K562 (cell line): ENCODE measurements around the gene WFIKKN1. TPM values are rescaled to one million over a fixed set of nuclear protein-coding genes. Genes with fewer than 3 reads are reported as not detected.
A peak's percentile ranks its signal among the peaks of the same experiment; 100 is the strongest.

Experiments used
- ETV6 ChIP-seq, 3 experiments: fragments of 150-350 bp in 1 of 3; sonication (generic) in 1 of 3; formaldehyde crosslinking in 1 of 3; IDR thresholded peaks; 2 replicates each; pipeline versions ENCODE4 v1.6.1 to v1.8.0; 2014 to 2022; ENCODE audit warnings: borderline replicate concordance in 2 of 3, low read depth in 2 of 3, antibody characterized with exemption in 1 of 3, low read length in 1 of 3, mild to moderate bottlenecking in 1 of 3, missing genetic modification reagents in 1 of 3
- FOXK2 ChIP-seq, 2 experiments: fragments of 450-650 bp; IDR thresholded peaks in 1 of 2; conservative IDR thresholded peaks in 1 of 2; 2 replicates each; pipeline ENCODE4 v1.6.1; 2016; ENCODE audit warnings: low read depth in 2 of 2, mild to moderate bottlenecking in 1 of 2
- FOXP1 ChIP-seq: sonication (generic); formaldehyde crosslinking; IDR thresholded peaks from 2 replicates; pipeline ENCODE4 v1.8.0; 2022; ENCODE audit warnings: mild to moderate bottlenecking, missing genetic modification reagents
- NR2C1 ChIP-seq, 2 experiments: fragments of 450-650 bp; IDR thresholded peaks; 2 replicates each; pipeline ENCODE4 v1.6.1; 2017; ENCODE audit warnings: mild to moderate bottlenecking in 2 of 2, antibody characterized with exemption in 1 of 2, inconsistent platforms in 1 of 2, missing compliant biosample characterization in 1 of 2, missing genetic modification characterization in 1 of 2
- PHB ChIP-seq: fragments of 250-450 bp; sonication (Bioruptor Pico); IDR thresholded peaks from 2 replicates; pipeline ENCODE4 v1.5.0; 2021
- RFX1 ChIP-seq: fragments of 450-650 bp; IDR thresholded peaks from 2 replicates; pipeline ENCODE4 v1.6.1; 2016; ENCODE audit warnings: mild to moderate bottlenecking, moderate library complexity
- TOE1 ChIP-seq, 2 experiments: fragments of 450-650 bp in 1 of 2; sonication (generic) in 1 of 2; formaldehyde crosslinking in 1 of 2; IDR thresholded peaks; 2 replicates each; pipeline versions ENCODE4 v1.7.1 to v1.8.0; 2016 to 2022; ENCODE audit warnings: borderline replicate concordance in 2 of 2, mild to moderate bottlenecking in 2 of 2, antibody characterized with exemption in 1 of 2, inconsistent platforms in 1 of 2, low read depth in 1 of 2, missing genetic modification reagents in 1 of 2, moderate library complexity in 1 of 2
- ZNF184 ChIP-seq: sonication (generic); formaldehyde crosslinking; IDR thresholded peaks from 2 replicates; pipeline ENCODE4 v1.5.0; 2020; ENCODE audit warnings: missing genetic modification reagents
- ZNF217 ChIP-seq: sonication (generic); formaldehyde crosslinking; IDR thresholded peaks from 2 replicates; pipeline ENCODE4 v1.8.0; 2022; ENCODE audit warnings: mild to moderate bottlenecking, missing genetic modification reagents
- ZNF589 ChIP-seq: fragments of 200-800 bp; sonication (Bioruptor generic); IDR thresholded peaks from 2 replicates; pipeline ENCODE4 v1.6.1; 2016; ENCODE audit warnings: low read depth, missing genetic modification characterization, missing compliant biosample characterization
- ZNF764 ChIP-seq: fragments of 250-450 bp; sonication (Bioruptor Pico); IDR thresholded peaks from 2 replicates; pipeline ENCODE4 v1.4.0; 2020; ENCODE audit warnings: low read depth, mild to moderate bottlenecking, moderate library complexity
- ZNF766 ChIP-seq: fragments of 200-800 bp; sonication (Bioruptor generic); conservative IDR thresholded peaks from 2 replicates; pipeline ENCODE4 v1.6.1; 2016; ENCODE audit warnings: missing genetic modification characterization, missing compliant biosample characterization
- polyA plus RNA-seq, 8 experiments: library from polyadenylated mRNA; depleted of rRNA in 4 of 8; stranded (reverse) in 5 of 8; unstranded in 3 of 8; fragments of >200 nt; fragmentation: Nextera tagmentation in 2 of 8; fragmentation: Illumina TruSeq in 1 of 8; extraction: Ambion mirVana in 2 of 8; extraction: Trizol in 1 of 8; gene quantifications; 2 replicates each; pipeline versions ENCODE4 v1.2.1 to v1.2.3, GENCODE V29; 2011 to 2014; ENCODE audit warnings: inconsistent platforms in 1 of 8, missing spikeins in 1 of 8
- total RNA-seq, 7 experiments: library from RNA; depleted of rRNA in 6 of 7; stranded (reverse); fragments of >200 nt in 6 of 7; fragmentation: Illumina TruSeq in 2 of 7; extraction: Trizol in 2 of 7; gene quantifications; 2 replicates each; pipeline versions ENCODE4 v1.2.1 to v1.2.3, GENCODE V29; 2011 to 2021; ENCODE audit warnings: low replicate concordance in 1 of 7
- TF ChIP-seq, protein P1 (sequence below): fragments of 450-650 bp; formaldehyde crosslinking; IDR thresholded peaks from 2 replicates; pipeline ENCODE4 v1.4.0; 2020; ENCODE audit warnings: mild to moderate bottlenecking, mixed read lengths
- TF ChIP-seq, protein P2 (sequence below): fragments of 450-650 bp; IDR thresholded peaks from 2 replicates; pipeline ENCODE4 v1.6.1; 2016; ENCODE audit warnings: mild to moderate bottlenecking
- TF ChIP-seq, protein P3 (sequence below): fragments of 200-800 bp; sonication (Bioruptor generic); IDR thresholded peaks from 2 replicates; pipeline ENCODE4 v1.6.1; 2017; ENCODE audit warnings: missing genetic modification characterization, missing compliant biosample characterization
- TF ChIP-seq, protein P4 (sequence below): fragments of 250-450 bp; sonication (Bioruptor Pico); IDR thresholded peaks from 2 replicates; pipeline ENCODE4 v1.5.0; 2021; ENCODE audit warnings: mild to moderate bottlenecking, borderline replicate concordance

The WFIKKN1 gene
- total and polyA plus RNA-seq, 9 of the 15 experiments (the other 6 are each of a cell fraction or from before 2014, with no cell fraction given) = 0.14 to 1.1 (median 0.50) TPM; not detected in 4

DNA sequence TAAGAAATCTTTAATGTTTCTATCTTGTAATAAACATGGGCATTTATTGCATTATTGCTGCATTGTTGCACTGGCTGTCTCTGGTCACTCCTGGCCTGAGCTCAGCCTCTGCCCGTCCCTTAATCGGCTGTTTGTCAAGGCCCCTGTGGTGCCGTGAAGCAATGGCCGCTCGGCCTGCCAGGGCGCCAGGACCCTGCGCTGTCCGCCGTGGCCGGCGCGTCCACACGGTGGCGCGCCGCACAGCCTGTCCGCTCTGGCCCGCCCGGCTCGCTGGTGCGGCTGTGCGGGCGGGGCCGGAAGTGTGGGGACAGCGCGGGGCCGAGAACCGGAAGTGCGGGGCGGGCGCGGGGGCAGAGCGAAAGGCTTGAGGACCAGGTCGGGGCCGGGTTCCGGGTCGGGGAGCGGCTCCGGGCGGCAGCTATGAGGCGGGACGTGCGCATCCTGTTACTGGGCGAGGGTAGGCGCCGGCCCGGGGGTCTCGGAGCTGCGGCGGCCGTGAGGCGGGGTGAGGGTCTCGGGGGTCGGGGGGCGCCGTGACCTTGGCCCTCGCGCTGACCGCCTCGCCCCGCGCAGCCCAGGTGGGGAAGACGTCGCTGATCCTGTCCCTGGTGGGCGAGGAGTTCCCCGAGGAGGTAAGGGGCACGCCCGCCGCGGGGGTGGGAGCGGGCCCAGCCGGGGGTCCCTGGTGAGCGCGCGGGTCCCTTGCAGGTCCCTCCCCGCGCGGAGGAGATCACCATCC, 37.2 kb downstream of the WFIKKN1 start, which contains the start of gene RHOT2 (continued):
- no peak for TF ChIP-seq ZNF589 (CRISPR knock-in tag)
- TF ChIP-seq, protein P1, sequence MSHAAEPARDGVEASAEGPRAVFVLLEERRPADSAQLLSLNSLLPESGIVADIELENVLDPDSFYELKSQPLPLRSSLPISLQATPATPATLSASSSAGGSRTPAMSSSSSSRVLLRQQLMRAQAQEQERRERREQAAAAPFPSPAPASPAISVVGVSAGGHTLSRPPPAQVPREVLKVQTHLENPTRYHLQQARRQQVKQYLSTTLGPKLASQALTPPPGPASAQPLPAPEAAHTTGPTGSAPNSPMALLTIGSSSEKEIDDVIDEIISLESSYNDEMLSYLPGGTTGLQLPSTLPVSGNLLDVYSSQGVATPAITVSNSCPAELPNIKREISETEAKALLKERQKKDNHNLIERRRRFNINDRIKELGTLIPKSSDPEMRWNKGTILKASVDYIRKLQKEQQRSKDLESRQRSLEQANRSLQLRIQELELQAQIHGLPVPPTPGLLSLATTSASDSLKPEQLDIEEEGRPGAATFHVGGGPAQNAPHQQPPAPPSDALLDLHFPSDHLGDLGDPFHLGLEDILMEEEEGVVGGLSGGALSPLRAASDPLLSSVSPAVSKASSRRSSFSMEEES (CRISPR knock-in tag) = no peak
- TF ChIP-seq FOXK2 (conservative IDR thresholded peaks at IDR 0.05 in 1 of 2, IDR thresholded peaks at IDR 0.05 in 1 of 2; ENCODE audit: low read depth in 2 of 2) = no peak
- no peak for TF ChIP-seq NR2C1 (IDR thresholded peaks at IDR 0.05)
- TF ChIP-seq NR2C1 (tag; IDR thresholded peaks at IDR 0.05) = no peak
- no peak for TF ChIP-seq TOE1 (IDR thresholded peaks at IDR 0.05; ENCODE audit: borderline replicate concordance)
- no peak for TF ChIP-seq TOE1 (CRISPR knock-in tag; IDR thresholded peaks at IDR 0.05; ENCODE audit: borderline replicate concordance, low read depth)
- TF ChIP-seq ZNF184 (CRISPR knock-in tag) = no peak
- TF ChIP-seq PHB = no peak
- TF ChIP-seq RFX1 = no peak
- no peak for TF ChIP-seq ZNF764 (CRISPR knock-in tag)
- TF ChIP-seq, protein P2, sequence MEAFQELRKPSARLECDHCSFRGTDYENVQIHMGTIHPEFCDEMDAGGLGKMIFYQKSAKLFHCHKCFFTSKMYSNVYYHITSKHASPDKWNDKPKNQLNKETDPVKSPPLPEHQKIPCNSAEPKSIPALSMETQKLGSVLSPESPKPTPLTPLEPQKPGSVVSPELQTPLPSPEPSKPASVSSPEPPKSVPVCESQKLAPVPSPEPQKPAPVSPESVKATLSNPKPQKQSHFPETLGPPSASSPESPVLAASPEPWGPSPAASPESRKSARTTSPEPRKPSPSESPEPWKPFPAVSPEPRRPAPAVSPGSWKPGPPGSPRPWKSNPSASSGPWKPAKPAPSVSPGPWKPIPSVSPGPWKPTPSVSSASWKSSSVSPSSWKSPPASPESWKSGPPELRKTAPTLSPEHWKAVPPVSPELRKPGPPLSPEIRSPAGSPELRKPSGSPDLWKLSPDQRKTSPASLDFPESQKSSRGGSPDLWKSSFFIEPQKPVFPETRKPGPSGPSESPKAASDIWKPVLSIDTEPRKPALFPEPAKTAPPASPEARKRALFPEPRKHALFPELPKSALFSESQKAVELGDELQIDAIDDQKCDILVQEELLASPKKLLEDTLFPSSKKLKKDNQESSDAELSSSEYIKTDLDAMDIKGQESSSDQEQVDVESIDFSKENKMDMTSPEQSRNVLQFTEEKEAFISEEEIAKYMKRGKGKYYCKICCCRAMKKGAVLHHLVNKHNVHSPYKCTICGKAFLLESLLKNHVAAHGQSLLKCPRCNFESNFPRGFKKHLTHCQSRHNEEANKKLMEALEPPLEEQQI = no peak
- TF ChIP-seq, protein P3, sequence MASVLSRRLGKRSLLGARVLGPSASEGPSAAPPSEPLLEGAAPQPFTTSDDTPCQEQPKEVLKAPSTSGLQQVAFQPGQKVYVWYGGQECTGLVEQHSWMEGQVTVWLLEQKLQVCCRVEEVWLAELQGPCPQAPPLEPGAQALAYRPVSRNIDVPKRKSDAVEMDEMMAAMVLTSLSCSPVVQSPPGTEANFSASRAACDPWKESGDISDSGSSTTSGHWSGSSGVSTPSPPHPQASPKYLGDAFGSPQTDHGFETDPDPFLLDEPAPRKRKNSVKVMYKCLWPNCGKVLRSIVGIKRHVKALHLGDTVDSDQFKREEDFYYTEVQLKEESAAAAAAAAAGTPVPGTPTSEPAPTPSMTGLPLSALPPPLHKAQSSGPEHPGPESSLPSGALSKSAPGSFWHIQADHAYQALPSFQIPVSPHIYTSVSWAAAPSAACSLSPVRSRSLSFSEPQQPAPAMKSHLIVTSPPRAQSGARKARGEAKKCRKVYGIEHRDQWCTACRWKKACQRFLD = no peak
- TF ChIP-seq FOXP1 = no peak
- no peak for TF ChIP-seq ZNF766 (CRISPR knock-in tag)
- TF ChIP-seq, protein P4, sequence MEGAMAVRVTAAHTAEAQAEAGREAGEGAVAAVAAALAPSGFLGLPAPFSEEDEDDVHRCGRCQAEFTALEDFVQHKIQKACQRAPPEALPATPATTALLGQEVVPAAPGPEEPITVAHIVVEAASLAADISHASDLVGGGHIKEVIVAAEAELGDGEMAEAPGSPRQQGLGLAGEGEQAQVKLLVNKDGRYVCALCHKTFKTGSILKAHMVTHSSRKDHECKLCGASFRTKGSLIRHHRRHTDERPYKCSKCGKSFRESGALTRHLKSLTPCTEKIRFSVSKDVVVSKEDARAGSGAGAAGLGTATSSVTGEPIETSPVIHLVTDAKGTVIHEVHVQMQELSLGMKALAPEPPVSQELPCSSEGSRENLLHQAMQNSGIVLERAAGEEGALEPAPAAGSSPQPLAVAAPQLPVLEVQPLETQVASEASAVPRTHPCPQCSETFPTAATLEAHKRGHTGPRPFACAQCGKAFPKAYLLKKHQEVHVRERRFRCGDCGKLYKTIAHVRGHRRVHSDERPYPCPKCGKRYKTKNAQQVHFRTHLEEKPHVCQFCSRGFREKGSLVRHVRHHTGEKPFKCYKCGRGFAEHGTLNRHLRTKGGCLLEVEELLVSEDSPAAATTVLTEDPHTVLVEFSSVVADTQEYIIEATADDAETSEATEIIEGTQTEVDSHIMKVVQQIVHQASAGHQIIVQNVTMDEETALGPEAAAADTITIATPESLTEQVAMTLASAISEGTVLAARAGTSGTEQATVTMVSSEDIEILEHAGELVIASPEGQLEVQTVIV (CRISPR knock-in tag) = no peak
- TF ChIP-seq ZNF217 (CRISPR knock-in tag) = no peak
- 0 out of 4 replicates have a peak, but pooled peaks of 1 of the 2 experiments have one; percentile 40 for TF ChIP-seq ETV6 (IDR thresholded peaks at IDR 0.05; ENCODE audit: borderline replicate concordance in 1 of 2, low read depth in 2 of 2, low read length in 1 of 2)
- no peak for TF ChIP-seq ETV6 (CRISPR knock-in tag; IDR thresholded peaks at IDR 0.05; ENCODE audit: borderline replicate concordance)
